DMS79 (cell line): ENCODE data around the gene SRL.
"Not testable (repeated sequence)": the region's sequence is repeated elsewhere in the genome, so short reads cannot be mapped to it uniquely, and the experiment has no call there.

Experiments used
- DNase-seq: peaks from one replicate; lab custom pipeline; 2025; lab: John Stamatoyannopoulos, UW

Gene SRL

DNA sequence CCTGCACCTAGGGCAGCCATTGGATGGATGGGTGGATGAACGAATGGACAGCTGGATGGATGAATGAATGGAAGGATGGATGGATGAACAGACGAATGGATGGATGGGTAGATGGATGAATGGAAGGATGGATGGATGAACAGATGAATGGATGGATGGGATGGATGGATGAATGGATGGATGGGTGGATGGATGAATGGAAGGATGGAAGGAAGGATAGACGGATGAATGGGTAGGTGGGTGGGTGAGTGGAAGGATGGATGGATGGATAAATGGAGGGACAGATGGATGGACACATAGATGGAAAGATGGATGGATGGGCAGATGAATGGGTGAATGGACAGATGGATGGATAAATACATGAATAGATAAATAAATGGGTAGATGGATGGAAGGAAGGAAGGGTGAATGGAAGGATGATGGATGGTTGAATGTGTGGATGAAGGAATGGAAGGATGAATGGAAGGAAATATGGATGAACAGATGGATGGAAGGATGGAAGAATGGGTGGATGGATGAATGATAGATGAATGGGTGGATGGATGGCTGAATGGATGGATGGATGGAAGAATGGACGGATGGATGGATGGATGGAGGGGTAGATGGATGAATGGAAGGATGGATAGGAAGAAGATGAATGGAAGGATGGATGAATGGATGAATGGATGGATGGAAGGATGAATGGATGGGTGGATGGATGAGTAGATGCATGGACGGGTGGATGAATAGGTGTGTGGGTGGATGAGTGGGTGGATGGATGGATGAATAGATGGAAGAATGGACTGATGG is 15.4 kb downstream of the SRL start:
- no peak for DNase-seq

DNA sequence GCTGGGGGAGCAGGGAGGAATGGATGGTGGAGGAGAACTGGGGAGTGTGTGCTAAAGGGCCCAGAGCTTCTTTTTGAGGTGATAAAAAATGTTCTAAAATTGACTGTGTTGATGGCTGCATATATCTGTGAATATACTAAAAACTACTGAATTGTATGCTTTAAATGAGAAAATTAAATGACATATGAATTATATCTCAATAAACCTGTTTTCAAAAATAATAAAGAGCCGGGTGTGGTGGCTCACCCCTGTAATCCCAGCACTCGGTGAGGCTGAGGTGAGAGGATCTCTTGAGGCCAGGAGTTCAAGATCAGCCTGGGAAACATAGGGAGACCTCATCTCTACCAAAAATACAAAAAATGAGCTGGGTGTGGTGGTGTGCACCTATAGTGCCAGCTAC is 16.8 kb downstream of the SRL start:
- no peak for DNase-seq

DNA sequence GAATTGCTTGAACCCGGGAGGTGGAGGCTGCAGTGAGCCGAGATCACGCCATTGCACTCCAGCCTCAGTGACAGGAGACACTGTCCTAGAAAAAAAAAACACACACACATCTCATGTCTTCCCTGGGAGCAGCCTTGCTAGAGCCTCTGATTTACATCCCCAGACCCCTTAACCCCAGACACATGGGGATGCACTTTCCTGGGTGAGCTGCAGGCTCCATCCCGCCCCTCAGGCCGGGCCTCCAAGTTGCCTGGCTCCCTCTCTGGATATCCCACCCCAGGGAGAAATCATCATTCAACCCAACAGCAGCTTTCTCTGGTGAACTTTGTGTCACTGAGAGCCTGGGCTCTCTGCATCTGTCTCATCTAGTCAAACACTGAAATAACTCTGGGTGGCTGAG is 21.5 kb downstream of the SRL start:
- DNase-seq = no peak

DNA sequence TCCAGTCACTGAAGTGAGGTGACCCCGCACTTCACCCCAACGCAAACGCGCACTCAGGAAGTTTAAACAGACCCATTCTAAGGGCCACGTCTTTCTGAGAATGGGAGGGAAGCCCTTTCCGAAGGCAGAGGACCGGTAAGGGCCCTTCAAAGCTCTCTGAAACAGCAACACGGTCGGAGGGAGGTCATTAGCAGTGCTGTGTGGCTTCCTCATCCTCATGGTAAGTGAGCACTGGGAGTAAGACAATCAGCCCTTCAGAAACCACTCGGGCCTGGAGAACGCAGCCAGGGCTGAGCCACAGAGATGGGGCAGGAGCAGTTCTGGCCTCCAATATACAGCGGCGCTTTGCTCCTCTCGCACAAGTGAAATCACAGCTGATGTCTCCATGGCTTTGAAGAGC is 23.7 kb downstream of the SRL start:
- DNase-seq = peak; percentile 92

DNA sequence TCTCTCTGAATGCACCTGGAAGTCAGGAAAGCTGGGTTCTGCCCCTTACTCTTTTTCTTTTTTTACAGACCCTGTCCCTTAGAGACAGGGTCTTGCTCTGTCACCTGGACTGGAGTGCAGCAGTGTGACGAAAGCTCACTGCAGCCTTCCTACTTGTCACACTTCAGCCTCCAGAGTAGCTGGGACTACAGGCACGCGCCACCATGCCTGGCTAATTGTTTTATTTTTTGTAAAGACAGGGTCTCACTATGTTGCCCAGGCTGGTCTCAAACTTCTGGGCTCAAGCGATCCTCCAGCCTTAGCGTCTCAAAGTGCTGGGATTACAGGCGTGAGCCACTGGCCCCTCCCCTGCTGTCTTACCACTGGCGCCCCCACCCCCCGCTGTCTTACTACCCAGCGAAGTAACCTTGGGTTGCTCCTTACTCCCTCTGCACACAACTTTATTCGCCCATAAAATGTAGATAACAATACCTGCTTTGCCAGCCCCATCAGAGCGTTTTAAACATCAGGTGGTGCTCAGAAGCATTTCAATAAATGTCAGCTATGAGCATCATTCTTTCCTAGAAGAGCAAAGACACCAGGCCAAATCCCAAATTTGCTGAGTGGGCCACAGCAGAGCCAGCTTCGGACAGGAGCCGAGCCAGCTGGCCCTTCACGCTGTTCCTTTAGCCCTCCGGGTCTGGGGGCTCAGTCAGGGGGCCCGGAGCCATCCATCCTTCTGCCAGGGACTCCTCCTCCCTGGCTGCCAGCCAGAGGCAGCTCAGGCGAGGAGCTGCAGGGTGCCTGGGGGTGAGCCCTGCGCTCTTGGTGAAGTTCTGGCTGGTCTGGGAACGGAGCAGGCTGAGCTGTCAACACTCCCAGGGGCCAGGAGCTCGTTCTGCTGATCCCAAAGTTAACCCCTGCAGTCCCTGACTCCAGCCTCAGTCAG is 24.4 kb downstream of the SRL start:
- DNase-seq = peak; percentile 75

DNA sequence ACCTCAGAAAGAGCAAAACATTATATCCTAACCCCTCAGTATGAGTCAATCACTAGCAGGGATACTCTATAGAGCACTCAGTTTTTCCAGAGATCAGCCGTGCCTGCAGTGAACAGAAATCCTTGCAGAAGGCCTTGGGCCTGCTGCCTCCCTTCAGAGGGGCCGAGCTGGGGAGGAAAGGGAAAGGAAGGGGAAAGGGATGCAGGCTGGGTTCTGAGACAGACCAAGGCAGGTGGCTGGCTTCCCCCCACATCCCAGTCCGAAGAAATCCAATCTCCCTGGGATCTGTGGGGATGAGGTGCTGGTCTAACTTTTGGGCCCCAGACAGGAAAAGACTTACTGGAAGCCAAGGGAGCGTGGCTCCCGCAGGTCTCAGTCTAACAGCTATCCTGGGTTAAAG is 25.3 kb downstream of the SRL start:
- DNase-seq = no peak

DNA sequence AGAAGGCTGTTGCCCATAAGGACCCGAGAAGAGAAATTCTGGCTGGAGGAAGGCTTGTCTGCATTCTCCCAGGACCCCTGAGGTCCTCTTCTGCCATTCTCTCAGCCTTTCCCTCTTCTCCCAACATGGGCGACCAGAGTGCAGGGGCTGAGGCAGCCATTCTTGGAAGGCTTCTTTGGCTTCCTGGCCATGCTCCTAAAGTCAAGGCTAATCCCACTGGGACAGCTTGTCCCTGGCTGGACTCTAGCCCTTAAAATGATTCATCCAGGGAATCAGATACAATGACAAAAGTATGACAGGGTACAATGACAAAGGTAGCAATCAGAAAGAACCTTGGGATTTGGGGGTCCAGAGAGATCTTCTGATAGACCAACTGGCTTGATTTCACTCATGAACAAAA is 26.8 kb downstream of the SRL start:
- DNase-seq = no peak

DNA sequence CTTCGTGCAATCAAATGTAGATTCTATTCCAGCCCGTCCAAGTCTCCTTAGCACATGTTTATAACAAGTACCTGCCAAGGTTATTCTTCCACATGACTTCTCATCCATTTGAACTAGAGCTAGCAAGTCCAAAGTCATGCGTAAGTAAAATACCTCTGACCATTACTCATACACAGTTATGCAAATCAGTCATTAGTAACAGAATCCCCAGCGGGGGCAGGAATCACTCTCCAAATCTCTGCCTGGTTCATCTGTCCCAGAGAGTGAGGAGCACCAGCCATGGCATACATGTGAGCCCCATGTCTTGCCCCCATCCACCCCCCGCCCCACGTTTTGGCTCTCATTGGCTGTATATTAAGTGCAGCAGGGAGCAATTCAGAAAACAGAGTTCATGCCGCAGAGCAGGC is 27.7 kb downstream of the SRL start:
- no peak for DNase-seq

DNA sequence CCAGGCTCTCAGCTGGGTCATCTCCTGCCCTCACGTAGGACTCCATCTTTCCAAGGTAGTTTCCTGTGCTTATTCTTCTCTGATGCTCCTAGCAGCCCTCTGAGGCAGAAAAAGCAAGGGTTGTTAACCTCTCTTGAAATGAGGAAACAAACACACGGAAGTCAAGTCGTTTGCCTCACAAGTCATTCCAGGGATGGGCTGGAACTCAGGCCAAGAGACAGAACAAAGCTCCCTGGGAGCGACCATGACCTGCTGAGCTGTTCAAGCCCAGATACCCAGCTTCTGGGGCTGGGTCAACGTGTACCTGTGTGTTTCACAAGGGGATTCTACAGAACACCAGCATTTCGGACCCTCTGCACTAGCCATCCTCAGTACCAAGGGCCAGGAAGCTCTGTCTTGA is 28.1 kb downstream of the SRL start:
- no peak for DNase-seq

DNA sequence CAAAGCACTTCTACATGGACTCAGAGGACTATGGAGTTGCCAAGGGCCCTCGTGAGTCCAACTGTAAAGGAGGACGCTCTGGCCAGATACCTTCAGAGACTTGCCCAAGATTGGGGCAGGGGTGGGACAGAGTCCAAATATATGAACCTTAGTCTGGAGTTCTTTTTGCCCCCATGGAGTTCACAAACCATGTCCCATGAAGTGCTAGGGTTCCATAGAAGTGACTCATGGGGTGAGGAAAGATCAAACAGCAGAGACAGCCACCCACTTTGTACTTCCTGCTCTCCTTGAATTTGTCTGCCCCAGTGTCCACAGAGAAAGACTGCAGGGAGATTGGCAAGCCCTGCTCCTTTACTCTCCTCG is 29.0 kb downstream of the SRL start:
- no peak for DNase-seq

DNA sequence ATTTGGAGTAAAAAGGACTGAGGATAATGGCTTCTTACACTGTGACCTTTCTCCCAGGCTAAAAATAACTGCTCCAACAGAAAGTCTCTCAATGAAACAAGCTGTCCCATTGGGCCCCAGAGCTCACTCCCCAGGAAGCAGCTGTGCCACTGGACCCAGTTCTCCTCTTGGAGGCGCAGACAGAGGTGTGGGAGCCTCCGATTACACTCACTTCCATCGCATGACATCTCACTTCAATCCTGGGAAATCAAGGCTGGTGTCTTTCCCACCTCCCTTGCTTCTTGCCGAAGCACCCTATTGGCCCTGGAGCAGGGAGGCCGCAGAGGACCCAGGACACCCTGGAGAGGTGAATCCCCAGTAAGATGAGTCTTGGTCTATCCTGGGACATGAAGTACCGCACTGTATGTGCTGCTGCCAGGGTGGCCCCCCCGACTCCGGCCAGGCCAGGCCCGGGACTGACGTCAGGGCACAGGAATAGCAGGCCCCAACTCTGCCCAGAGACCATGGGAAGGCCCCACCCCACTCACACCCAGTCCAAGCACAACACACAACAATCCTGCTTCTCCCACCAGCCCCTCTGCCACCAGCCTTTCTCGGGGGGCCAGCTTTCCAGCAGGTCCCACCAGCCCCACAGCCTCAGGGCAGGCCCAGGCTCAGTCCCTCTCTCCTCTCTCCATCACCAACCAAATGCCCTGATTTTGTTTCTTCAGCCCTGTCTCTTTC is 29.5 kb downstream of the SRL start:
- no peak for DNase-seq

DNA sequence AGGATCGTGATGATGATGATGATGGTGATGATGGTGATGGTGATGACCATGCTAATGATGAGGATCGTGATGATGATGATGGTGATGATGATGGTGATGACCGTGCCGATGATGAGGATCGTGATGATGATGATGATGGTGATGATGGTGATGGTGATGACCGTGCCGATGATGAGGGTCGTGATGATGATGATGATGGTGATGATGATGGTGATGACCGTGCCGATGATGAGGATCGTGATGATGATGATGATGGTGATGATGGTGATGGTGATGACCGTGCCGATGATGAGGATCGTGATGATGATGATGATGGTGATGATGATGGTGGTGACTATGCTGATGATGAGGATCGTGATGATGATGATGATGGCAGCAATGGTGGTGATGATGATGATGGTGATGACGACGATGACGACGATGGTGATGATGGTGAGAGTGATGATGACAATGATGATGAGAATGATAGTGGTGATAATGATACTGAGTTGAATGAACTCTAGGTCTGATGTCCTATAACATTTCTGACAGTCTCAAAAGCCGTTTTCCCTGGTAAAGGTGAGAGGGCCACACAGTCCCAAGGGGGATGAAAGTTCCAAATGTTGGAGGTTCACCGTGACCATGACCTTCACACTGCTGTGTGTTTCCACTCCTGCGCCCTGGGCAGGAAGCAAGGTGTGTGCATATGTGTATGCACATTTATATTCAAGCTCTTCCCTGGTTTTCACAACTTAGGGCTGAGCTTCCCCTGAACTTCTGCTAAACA is 30.3 kb downstream of the SRL start:
- DNase-seq = not testable (repeated sequence)

DNA sequence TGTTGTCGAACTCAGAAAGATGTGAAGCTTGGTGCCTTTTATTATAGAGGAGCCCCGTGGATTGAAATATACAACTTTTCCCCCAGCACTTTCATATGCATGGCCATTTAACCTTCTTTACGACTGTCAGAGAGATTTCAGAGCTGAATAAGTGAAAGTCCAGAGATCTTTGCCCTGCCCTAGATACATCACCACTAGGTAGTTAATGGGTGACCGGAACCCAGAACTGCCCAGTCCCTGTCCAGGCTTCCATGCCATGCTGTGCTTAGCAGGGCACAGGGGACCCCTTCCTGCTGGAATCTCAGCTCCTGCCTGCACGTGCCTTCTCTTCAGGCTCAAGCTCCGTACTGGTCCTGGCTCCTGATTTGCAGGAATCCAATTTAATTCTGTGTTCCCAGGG is 32.2 kb downstream of the SRL start:
- DNase-seq = no peak

DNA sequence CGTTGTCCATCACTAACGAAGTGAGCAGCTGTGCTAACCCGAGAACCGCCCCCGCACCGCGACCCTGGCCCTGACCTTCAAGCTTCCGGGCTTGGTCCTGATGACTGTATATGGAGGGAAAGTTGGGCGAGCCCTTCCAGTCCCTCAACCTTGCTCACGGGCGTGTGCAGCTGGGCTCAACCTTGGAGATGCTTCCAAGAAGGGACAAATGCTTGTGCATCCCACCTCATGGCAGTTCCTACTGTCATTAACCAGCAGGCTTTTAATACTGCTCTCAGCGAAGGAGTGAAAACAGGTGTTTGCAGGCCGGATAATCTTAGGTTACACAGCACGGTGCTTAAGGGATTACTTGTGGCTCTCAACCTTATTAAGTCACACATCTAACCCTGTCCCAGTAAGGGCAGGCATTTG is 33.5 kb downstream of the SRL start:
- DNase-seq = no peak

DNA sequence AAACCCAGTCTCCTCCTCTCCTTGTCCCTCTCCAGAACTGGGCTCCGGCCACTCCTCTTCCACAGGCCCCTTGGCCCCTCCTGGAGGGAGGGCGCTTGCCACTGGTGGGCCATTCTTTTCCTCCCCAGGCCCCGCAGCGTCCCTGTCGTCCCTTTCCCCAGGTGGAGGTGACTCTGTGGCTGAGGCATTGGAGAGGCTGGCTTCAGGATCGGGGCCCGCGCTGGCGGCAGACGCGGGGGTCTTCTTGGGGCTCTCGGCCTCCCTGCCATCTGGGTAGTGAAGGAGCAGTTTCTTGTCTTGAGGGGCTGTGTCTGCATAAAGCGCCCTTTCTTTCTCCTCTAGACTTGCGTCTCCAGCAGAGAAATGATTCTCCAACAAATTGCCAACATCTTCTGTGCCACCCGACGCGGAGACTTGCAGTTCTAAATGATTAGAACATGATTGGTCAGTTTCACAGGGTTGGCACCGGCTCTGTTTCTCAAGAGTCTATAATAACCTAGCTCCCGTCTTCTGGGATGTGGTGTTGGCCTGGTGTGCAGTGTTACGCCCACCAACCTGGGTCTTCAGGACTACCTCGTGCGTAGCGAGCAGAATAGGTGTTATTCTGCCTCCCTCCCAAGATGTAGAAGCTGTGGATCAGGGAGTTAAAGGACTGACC is 34.1 kb downstream of the SRL start:
- DNase-seq = peak; percentile 1

DNA sequence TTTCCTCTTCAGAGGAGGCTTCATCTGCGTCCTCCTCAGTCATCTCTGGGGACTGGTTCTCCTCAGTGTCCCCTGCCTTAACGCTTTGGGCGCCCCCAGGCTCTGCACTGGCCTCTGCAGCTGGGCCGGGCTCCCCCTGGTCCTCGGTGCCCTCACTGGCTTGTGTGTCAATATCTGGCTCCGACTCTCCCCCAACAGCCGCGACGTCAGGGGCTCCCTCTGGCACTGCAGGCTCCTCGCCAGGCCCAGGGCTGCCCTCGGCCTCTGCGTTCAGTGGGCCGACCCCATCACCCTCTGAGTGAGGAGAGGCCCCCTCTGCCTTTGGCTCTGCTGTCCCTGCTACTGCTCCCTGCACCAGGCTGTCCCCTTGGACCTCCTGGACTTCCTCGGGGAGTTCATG is 34.7 kb downstream of the SRL start:
- DNase-seq = no peak

DNA sequence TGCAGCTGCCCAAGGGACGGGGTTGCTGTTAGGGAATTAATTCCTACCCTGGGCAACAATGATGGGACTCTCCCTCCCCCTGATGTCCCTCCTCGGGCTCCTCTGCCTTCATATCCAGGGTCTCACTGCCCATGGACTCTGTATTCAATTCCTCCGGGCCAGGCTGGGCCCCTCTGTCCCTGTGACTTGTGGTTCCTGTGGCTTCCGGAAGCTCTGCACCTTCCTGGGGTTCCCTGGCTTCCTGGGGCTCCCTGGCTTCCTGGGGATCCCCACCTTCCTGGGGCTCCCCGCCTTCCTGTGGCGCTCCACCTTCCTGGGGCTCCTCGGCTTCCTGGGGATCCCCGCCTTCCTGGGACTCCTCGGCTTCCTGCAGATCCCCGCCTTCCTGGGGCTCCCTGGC is 35.2 kb downstream of the SRL start:
- DNase-seq = no peak

DNA sequence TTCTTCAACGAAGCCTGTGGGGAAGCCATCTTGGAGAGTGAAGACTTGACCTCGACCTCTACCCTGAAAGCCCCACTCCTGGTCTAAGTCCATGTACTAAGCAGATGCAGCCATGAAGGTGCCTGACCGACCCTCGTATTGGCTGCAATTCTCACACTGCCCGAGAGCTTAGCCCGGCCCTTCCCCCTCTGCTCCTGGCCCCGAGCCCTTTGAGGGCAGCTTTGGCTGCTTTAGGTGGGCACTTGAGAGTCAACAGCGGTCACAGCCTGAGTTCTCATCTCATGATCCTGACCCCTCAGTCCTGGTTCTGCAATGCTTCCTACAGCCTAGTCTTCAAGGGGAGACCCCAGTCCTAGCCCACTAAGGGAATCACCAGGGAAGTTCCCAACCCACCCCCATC is 35.9 kb downstream of the SRL start:
- DNase-seq = no peak

DNA sequence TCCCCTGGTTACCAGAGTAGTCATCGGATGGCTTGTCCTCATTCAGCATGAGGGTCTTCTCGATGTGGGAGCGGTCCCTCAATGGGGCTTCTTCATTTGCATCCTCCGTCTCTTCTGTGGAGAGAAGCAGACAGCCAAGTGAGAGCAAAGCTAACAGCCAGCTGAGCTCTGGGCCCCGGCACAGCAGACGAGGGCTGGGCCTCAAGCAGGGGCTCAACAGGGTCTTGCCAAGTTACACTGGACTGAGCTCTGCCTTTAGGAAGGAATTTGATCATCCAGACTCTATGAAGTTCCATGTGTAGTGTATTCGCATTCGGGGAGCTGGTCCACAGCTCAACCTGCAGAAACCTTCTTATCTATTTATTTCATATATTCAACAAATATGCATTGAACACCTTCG is 37.4 kb downstream of the SRL start:
- DNase-seq = no peak

DNA sequence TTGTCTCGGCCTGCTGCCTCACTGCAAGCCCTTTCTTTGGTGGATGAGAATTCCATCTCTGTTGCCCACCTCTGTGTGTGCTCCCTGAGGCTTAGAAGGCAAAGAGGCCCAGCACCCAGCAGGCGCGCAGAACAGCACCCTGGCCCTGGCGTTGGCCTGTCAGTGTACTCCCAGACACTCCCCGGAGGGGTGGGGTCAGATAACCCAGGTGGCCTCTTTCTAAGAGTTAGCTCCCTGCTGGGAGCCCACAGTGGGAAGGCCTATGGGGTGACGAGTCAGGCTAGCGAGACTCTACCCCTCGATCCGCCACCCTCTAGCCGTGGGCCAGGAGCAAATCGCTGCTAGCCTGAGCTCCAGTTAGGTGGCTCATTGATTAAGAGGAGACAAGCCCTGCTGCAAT is 38.1 kb downstream of the SRL start:
- no peak for DNase-seq

DNA sequence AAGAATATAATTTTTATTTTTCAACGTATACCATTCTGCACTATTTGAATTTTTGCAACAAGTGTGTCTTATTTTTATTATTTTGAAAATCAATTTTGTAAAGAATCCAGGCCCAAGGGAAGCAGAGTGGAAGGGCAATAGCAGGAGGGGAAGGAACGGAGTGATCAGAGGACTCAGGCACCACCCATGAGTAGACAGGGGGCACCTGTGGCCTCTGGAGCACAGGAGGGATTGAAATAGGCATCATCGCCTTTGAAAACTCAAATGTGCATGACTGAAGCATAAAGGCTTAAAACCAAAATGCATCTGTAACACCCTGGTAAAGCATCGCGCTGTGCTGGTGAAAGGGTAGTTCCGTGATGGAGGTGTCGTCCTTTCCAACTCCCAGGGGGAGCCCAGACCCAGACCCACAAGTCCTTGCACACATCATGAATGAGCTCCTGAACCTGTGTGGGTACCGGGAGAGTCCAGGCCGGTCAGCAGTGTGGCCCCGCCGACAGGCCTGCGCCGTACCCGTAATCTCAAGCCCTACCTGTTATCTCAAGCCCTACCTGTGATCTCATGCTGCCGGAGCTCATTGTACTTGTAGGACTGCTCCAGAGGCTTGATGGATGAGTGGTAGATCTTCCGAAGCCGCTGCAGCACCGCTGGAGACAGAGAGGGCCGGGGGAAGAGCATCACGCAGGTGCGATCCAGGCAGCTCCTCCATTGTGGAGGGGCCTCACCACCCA is 39.1 kb downstream of the SRL start:
- no peak for DNase-seq
